Adrenal gland (tissue), 19 donors: ENCODE results near the gene SULT2B1. TPM values are rescaled to one million over a fixed set of nuclear protein-coding genes. Genes with fewer than 3 reads are reported as not detected.

Experiments
- DNase-seq, 7 donors: peaks; one replicate each; pipeline ENCODE4 v3.0.0-alpha.2; 2019 to 2020
- H3K27ac ChIP-seq, 5 donors: fragments of 200-600 bp; sonication (generic) in 4 of 5; 1 replicate in 3 of 5; 2 replicates in 2 of 5; pipeline versions ENCODE4 v1.5.1 to v1.8.0; 2016 to 2020; ENCODE audit warnings: mild to moderate bottlenecking in 1 of 5
- H3K27me3 ChIP-seq: fragments of 200-600 bp; 2 replicates; pipeline ENCODE4 v1.8.0; 2021
- H3K36me3 ChIP-seq, 2 donors: fragments of 200-600 bp; replicated peaks in 1 of 2; 1 replicate in 1 of 2; 2 replicates in 1 of 2; pipeline versions ENCODE4 v1.5.1 to v1.8.0; 2018 to 2022
- H3K4me1 ChIP-seq, 2 donors: fragments of 200-600 bp; replicated peaks in 1 of 2; 1 replicate in 1 of 2; 2 replicates in 1 of 2; pipeline versions ENCODE4 v1.5.1 to v1.8.0; 2018 to 2021
- H3K4me3 ChIP-seq, 4 donors: fragments of 200-600 bp; sonication (generic) in 3 of 4; one replicate each; pipeline ENCODE4 v1.5.1; 2016 to 2018
- H3K9me3 ChIP-seq, 3 donors: fragments of 200-600 bp; sonication (generic) in 1 of 3; replicated peaks in 1 of 3; 1 replicate in 2 of 3; 2 replicates in 1 of 3; pipeline versions ENCODE4 v1.5.1 to v1.8.0; 2016 to 2021
- CTCF ChIP-seq, 6 experiments: fragments of 450-650 bp in 4 of 6; fragments of 200-600 bp in 2 of 6; sonication (generic) in 1 of 6; IDR thresholded peaks; 1 replicate in 5 of 6; 2 replicates in 1 of 6; pipeline versions ENCODE4 v1.5.1 to v1.8.0; 2016 to 2021; ENCODE audit warnings: antibody characterized with exemption in 6 of 6, mild to moderate bottlenecking in 2 of 6, moderate library complexity in 1 of 6
- POLR2A ChIP-seq, 2 donors: fragments of 450-650 bp; IDR thresholded peaks; one replicate each; pipeline ENCODE4 v1.6.1; 2017; ENCODE audit warnings: antibody characterized with exemption in 2 of 2, mild to moderate bottlenecking in 2 of 2, moderate library complexity in 1 of 2
- WGBS, 4 donors: extraction: QIAGEN DNeasy Blood & Tissue Kit in 2 of 4; methylation state at CpG; one replicate each; pipeline versions ENCODE4 v1.1.5 to v1.1.7; 2013 to 2017; 5-methylcytosine and 5-hydroxymethylcytosine counted together
- intact Hi-C, 2 donors: fragments of 100-400 bp; cut with DNase I; formaldehyde crosslinking; loops; one replicate each; pipeline versions ENCODE4 v1.14.1 to v1.15.0; 2022 to 2023
- long read RNA-seq, 10 donors: library from polyadenylated mRNA in 3 of 10; unstranded in 2 of 10; stranded (forward) in 1 of 10; transcript quantifications; one replicate each; pipeline ENCODE4 v2.0.0 and lab custom pipeline, GENCODE V29; 2021 to 2026
- polyA plus RNA-seq, 3 donors: library from polyadenylated mRNA; stranded (reverse); fragments of 200-250 nt in 2 of 3; fragments of 350-450 nt in 1 of 3; fragmentation: Illumina TruSeq in 1 of 3; extraction: RNeasy Lipid Tissue Mini Kit (QIAGEN cat#74804) in 1 of 3; gene quantifications; one replicate each; pipeline ENCODE4 v1.2.3, GENCODE V29; 2013 to 2014
- total RNA-seq, 9 donors: library from RNA; depleted of rRNA in 4 of 9; stranded (reverse); fragments of >200 nt in 4 of 9; fragments of 120-200 nt in 1 of 9; fragmentation: NEBNext Ultra II Directional in 1 of 9; extraction: Animal tissue kit (Norgen Biotek cat#: 25700) in 1 of 9; gene quantifications; one replicate each; pipeline versions ENCODE4 v1.1.0 to v1.2.4, GENCODE V29; 2013 to 2023
- donor health status: healthy with polysubstance abuse.
- donor health status: Bipolar disorder and iron deficiency.
- donor health status: DM: yes; HTN: yes; CAD: no.
- donor health status: DM: no; HTN: no; CAD: no.
- donor health status: DM: no; HTN: no; CAD: no.
- donor health status: DM: yes; HTN: yes; CAD: no.

SULT2B1 gene
- total RNA-seq (1 to 10 TPM in 2 of 9 donors, under 1 TPM in 4, not detected in 3; 0.22 to 1.4 (median 0.49) TPM), polyA plus RNA-seq (under 1 TPM; 0.24 to 0.88 (median 0.72) TPM)
- long read RNA-seq, donor 1 = 0 reads
- long read RNA-seq, donor 2 = 0 reads
- long read RNA-seq, donor 3 = 0 reads
- long read RNA-seq, donor 4 = 0 reads
- long read RNA-seq, donor 5 = 0 reads
- long read RNA-seq, donor 6, partial matches to known transcripts = 0 of 1 reads
- long read RNA-seq, donor 6, other reads (novel, unspliced or antisense) = 1 of 1 reads
- long read RNA-seq, donor 7 = 0 reads
- long read RNA-seq, donor 8, partial matches to known transcripts = 0 of 1 reads
- long read RNA-seq, donor 8, other reads (novel, unspliced or antisense) = 0 of 1 reads
- long read RNA-seq, donor 9 = 0 reads
- long read RNA-seq, donor 10 = 0 reads

DNA sequence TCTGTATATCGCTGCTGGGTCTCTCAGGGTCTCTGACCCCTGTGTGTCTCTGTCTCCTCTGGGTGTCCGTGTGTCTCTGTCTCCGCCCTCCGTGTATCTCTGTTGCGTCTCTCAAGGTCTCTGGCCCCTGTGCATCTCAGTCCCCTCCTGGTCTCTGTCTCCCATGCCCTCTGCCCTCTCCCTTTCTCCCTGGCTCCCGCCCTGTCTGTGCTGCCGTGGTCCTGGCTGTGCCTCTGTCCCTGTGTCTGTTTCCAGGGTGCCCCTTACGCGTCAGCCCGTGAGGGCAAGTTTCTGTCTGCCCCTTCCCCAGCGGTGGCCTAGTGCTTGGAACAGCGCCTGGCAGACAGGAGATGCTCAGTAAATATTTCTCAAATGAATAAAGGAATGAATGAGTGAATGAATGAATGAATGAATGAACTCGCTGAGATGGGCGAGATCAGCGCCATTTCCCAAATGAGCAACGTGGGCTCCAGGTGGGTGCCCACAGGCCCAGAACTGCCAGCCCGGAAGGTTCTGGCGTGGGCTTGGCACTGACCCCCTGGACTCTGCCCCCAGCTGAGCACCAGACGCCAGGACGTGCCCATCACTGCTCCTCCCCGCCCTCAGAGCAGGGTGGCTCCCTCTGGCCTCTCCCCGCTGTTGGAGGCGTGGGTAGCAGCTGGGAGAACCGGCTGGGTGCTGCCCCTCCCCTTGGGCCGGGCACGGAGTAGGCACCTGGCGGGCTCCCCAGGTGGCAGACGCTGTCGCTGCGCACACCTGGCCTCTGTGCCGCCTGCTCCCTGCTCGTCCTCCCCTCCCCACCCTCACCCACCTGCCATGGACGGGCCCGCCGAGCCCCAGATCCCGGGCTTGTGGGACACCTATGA lies at the start of gene SULT2B1:
SULT2B1 (plus strand) TSS at position 736 of the 866 bp plus-strand sequence; CDS start at position 817, 81 bp downstream.
- intact Hi-C loops = no loop called here
- Histone ChIP-seq H3K27ac (no peak within 1 kb of the TSS), H3K4me3 (no peak within 1 kb of the TSS), H3K9me3 (no peaks in the 10 kb centered on the region), H3K4me1 (peaks cover 11 to 15% of the 10 kb centered on the region in 2 donors), H3K27me3 (no peaks in the 10 kb centered on the region), H3K36me3 (no peaks in the 10 kb centered on the region)
- WGBS, 4 donors = 67 to 74% (median 71%) methylated on average over 24 to 36 of the region's 36 CpGs
- TF ChIP-seq CTCF (IDR thresholded peaks at IDR 0.05) = no peak
- TF ChIP-seq POLR2A (IDR thresholded peaks at IDR 0.05) = no peak
- no peak for DNase-seq

DNA sequence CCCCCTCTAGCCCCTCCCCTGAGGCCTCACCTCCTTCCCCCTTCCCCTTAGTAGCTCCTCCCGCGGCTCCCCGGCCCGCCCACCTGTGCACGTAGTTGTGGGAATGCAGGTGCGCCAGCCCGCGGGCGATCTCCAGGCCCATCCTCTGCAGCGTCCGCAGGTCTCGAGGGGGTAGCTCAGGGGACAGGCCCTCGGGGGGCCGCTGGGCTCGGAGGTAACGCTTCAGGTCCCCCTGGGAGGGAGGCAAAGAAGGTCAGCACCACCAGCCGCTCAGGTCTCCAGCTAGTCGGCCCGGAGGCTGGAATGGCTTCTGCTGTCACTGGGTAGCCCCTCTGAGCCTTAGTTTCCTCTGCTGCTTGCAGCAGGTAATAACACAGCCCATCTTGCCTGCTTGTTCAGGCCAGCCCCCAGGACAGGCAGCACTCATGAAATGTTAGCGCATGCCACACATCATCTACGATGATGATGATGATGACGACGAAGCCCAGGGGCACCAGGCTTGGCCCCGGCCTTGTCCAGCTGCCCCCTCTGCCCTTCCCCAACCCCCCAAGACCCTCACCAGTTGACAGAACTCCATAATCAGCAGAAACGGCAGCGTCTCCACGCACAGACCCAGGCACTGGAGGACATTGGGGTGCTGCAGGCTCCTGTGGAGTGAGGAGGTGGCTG lies 49.5 kb upstream of the SULT2B1 start:
- H3K4me1 ChIP-seq = peaks cover 3 to 5% of the 10 kb centered on the region in 2 donors
- intact Hi-C loops = no loop called here
- peak overlapping the region in 1 of 5 donors; percentile 46 for H3K27ac ChIP-seq
- no peaks in the 10 kb centered on the region for H3K9me3 ChIP-seq
- no peaks in the 10 kb centered on the region for H3K36me3 ChIP-seq
- H3K4me3 ChIP-seq = peak overlapping the region in 1 of 4 donors; percentile 18
- DNase-seq = peak in 2 of 7 donors; percentile 10 to 20
- no peak for TF ChIP-seq CTCF (IDR thresholded peaks at IDR 0.05)
- TF ChIP-seq POLR2A (IDR thresholded peaks at IDR 0.05) = no peak
- 21 to 65% (median 34%) methylated on average over 13 to 27 of the region's 27 CpGs for WGBS, 4 donors
- H3K27me3 ChIP-seq = no peaks in the 10 kb centered on the region

GRCh38 chr19:48506138-48506733 lies 45.7 kb upstream of the SULT2B1 start:
- H3K36me3 ChIP-seq = no peaks in the 10 kb centered on the region
- H3K4me3 ChIP-seq = no peak overlapping the region
- H3K9me3 ChIP-seq = no peaks in the 10 kb centered on the region
- intact Hi-C loops = loop anchor here (5.0 kb wide), 2 partner anchors 76 to 81 kb away; no protein-coding TSS in a partner anchor
- DNase-seq = peak in 3 of 7 donors; percentile 15 to 33 (median 31)
- H3K27me3 ChIP-seq = peaks cover 4% of the 10 kb centered on the region
- peaks cover 2% of the 10 kb centered on the region in 2 donors for H3K4me1 ChIP-seq
- 81 to 91% (median 90%) methylated on average over 4 to 5 of the region's 5 CpGs for WGBS, 4 donors
- TF ChIP-seq CTCF (IDR thresholded peaks at IDR 0.05) (peak; percentile 46 to 87 (median 70)), POLR2A (IDR thresholded peaks at IDR 0.05) (no peak)
- no peak overlapping the region for H3K27ac ChIP-seq
